NCI-H187 (cell line): ENCODE measurements around the gene KIF17.
"Not testable (repeated sequence)": the region's sequence is repeated elsewhere in the genome, so short reads cannot be mapped to it uniquely, and the experiment has no call there.

Experiments used
- DNase-seq, 2 experiments: peaks; one replicate each; lab custom pipeline; 2025; lab: John Stamatoyannopoulos, UW

Gene KIF17

DNA sequence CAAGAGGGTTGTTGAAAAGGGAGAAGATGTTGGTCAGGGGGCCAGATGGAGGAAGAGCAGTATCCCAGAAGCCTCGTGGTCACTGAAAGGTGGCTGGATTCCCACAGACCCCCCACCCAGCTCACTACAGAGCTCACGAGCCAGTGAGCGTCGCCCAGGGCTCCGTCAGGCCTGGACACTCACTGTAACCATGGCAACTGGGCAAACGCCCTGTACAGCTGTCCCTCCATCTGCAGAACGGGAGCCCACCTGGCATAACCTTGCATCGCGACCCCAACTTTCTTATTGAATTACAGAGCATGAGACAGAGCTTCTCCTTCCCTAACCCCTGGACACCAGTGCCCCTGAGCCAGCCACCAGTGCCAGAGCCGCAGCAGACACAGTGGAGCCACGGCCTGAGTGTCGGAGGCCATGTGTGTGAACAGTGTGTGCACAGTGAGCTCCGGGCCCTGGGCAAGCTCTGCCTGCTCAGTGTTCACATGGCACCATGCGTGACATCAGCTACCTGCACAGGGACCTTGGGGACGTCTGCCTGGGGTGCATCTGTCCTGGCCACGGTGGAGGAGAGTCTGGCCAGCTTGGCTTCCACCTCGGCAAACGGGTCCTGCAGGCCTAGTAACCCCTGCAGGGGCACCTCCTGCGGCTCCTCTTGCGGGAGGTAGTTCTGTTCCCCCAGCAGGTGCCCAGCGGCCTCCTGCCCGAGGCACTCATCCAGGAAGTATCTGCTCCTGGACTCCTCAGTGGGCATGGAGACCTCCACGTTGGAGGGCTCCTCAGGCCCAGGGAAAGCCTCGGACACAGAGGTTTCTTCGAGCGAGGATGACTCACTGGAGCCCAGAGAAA is 30.7 kb downstream of the KIF17 start:
- DNase-seq, result no peak

DNA sequence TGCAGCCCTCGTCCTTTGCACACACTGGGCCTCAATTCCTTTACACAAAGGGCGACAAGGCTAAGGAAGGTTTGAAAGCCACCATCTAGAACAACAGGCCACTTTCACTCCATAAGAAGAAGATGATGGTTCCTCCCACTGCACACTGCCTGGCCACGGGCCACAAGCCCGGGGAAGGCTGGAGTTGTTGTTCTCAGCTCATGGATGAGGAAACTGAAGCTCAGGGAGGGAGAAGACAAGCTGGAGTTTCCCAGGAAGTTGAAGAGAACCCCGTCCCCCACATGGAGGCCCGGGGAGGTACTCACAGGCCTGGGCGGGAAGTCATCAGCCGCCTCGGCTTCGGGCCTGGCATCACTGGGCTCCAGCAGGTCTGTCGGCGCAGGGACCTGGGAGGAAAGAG is 32.1 kb downstream of the KIF17 start:
- DNase-seq, result no peak

DNA sequence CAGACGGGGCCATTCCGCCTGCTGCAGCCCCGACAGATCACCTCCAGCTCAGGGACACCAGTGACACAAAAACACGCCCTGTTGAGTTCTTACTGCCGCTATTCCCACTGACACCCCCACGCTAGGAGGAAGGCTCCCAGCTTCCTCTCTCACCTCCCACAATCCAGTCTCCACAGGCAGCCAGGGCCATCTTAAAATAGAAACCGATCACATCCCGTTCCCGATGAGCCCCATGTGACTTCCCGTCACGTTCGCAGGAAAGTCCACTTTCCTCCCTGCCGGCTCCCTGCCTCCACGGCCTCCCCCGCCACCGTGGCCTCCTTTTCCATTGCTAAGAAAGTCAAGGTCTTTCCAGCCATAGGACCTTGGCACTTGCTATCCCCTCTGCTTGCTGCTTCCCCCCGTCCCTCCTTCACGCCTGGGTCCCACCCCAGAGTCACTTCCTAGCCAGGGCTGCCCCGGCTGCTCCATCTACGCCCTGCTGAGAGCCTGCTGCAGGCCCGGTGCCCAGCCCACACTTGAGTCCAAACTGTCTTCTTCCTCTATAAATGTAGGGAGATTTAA is 32.6 kb downstream of the KIF17 start:
- no peak for DNase-seq

DNA sequence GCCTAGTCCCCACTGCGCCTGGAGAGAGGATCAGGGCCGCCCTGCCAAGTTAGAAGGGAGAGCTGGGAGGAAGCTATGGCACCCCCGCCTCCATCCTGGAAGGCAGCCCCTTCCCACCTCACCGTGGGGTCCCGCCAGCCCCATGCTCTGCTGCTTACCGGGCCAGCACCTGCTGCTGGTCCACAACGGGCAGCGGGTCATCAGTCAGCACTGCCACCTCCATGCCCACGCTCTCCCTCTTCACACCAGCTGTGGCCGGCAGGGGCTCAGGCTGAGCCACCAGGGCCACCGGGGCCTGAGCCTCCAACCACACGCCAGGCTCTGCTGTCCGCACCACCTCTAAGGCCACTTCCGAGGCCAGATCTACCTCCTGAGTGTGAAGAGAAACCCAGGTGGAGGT is 33.2 kb downstream of the KIF17 start:
- DNase-seq, result no peak

DNA sequence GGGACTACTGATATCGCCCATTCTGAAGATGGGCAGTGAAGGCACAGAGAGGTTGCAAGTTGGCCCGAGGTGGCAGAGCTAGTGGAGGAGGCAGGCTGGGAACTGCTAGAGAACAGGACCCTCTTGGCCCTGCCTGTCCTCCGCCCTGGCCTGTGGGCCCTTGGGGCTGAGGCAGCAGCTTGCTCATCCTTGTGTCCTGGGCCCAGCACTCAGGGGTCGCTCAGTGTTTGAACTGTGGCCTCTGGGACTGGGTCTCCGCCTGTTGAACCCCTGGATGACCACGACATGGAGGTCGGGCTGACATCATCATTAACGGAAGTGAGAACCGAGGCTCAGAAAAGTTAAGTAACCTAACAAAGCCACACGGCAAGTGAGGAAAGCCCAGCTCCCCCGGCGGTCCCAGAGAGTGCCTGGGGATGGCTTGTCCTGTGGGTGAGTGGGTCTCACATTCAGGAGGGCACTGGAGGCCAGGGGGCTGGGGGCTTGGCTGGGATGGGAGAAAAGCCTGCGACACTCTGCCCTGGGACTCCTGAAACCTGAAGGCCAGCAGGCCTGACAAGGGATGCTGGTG is 33.7 kb downstream of the KIF17 start:
- no peak for DNase-seq

DNA sequence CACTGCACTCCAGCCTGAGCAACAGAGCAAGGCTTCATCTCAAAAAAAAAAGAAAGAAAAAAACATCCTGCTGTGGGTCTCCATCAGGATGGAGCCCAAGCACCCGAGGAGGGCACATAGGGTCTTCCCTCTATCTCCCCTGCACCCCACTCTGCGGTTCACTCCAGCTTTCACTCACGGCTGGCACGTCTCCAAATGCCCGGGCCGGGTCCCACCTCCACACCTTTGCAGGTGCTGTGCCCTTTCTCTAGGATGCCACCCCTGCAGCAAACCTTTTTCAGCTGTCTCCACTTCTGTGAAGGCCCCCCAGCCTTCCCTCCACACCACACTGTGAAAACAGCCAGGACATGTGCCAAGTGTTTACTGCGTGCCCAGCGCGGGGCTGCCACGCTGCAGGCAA is 34.2 kb downstream of the KIF17 start:
- no peak for DNase-seq

DNA sequence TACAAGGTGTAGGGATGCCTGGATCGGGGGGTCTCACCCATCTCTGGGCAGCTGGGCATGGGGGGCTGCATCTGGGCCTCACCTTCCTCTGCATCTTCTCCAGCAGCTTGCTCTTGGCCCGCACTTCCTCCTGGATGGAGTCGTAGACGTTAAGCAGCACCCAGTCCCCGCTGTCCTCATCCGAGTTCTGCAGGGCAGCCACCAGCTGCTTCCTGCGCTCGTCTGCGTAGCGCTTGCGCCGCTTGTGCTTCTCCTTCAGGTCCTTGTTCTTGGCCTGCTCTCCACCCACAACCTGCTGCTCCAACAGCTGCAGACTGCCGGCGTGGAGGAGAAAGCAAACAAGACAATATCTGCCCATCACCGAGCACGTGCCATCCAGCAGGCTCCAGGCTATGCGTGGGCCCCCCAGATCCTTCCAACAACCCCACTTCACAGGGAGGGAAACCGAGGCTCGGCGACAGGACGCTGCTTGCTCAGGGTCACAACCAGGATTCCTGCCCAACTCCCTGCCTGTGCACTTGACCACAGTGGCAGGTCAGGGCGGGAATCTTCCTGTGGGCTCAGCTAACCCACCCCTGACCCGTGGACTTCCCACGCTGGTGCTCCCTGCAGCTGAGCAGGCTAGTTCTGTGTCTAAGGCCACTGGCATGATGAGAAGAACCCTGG is 35.1 kb downstream of the KIF17 start:
- no peak for DNase-seq

DNA sequence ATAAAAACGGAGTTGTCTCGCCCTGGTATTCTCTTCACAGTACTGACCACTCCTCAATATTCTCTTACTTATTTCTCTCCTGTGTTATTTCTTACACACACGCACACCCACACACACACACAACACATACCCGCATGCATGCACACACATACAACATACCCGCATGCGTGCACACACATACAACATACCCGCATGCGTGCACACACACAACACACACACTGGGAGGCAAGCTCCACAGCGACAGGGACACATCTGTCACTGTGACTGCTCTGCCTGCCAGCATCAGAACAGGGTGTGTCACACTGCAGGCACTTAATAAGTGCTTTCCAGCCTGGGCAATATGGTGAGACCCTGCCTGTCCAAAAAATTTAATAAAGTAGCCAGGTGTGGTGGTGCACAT is 35.8 kb downstream of the KIF17 start:
- DNase-seq, result no peak

DNA sequence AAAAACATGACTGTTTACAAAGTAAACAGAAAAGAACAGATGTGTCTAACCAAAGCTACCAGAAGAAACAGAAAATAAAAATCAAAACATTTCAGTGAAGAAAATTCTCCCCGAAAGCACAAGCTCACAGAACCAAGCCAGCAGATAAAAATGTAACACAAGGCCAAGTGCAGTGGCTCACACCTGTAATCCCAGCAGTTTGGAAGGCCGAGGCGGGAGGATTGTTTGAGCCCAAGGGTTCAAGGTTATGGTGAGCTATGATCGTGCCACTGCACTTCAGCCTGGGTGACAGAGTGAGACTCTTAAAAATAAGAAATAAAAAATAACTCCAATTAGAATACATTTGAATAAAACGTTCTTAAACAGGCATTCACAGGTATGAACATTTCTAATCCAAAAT is 37.5 kb downstream of the KIF17 start:
- no peak for DNase-seq

DNA sequence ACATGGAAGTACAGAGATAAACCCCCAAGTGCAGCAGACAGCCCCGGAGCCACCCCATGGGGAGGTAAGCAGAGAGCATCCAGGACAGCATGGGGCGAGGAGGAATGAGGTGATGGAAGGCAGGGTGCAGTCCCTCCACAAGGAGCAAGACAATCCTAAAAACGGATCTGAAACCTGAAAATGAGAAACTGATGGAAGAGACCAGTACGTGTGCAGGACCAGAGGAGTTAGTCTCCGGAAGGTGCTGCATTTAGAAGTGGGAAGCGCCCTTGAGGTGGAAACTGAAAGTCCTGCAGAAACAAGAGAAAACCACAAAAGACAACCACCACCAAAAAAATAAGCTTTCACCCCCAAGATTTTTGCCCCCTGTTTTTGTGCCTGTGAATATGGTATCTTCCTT is 39.2 kb downstream of the KIF17 start:
- DNase-seq, result no peak

DNA sequence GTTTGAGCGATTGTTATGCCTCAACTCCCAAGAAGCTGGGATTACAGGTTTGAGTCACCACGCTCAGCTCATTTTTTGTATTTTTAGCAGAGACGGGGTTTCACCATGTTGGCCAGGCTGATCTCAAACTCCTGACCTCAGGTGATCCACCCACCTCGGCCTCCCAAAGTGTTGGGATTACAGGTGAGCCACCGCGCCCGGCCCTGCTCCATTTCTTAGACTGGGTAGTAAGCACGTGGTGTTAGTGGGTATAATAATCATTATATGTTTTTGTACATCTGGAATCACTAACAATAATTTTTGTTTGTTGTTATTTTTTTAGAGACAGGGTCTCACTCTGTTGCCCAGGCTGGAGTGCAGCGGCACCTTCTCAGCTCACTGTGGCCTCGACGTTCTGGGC is 44.2 kb downstream of the KIF17 start:
- DNase-seq, result not testable (repeated sequence)

DNA sequence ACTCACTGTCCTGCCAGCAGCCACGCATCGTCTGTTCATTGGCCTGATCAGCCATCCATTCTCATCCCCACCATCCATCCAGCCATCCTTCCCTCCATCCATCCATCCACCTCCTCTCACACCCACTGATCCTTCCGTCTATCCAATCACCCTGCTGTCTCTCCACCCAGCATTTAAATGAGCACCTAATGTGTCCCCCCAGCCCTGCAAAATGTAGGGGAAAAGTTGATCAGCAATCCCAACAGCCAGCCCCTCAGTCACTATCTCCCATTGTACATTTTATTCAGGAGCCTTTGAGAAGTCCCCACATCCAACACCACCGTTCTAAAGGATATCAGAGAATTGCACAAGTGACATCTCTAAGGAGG is 45.6 kb downstream of the KIF17 start:
- no peak for DNase-seq

DNA sequence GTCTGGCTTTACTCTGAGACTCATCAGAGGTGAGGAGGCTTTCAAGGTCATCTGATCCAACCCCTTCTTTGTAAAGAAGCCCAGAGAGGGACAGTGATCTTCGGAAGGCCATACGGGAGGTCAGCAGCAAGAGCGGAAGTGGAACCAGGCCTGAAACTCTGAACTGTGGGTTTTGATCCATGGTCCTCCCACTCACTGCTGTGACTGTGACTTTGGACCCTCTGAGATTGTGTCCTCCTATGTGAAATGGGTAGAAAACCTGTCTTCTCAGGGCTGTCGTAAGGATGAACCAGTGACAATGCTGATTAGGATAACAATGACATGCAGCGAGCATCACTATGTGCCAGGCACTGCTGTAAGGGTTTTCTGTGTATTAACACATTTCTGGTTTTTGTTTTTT is 46.9 kb downstream of the KIF17 start:
- no peak for DNase-seq

DNA sequence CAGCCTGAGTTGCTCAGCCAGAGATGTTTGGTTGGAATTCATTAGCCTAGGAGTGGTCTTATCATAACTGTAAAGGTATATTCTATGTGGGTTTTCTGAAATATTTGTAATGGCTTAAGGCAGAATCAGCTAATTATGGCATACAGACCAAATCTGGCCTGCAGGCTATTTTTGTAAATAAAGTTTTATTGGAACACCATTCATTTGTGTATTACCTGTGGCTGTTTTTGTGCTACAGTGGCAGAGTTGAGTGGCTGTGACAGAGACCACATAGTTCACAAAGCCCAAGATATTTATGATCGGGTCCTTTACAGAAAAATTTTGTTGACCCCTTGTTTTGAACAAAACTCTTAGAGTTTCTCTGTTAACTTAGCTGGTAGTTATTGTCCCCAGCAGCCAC is 49.2 kb downstream of the KIF17 start:
- no peak for DNase-seq

DNA sequence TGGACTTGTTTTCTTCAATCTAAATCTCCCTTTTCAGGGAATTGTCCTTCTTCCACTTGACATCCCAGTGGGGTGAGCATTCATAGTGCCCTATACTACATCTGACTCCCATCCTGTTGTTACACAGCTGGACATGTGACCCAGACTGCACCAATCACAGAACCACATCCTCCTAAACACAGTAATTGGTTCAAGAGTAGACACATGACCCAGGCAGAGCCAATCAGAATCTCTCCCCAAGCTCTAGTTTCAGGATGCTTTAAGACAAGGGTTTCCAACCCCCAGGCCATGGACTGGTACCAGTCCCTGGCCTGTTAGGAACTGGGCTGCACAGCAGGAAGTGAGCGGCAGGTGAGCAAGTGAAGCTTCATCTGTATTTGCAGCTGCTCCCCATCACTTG is 51.0 kb downstream of the KIF17 start:
- no peak for DNase-seq

DNA sequence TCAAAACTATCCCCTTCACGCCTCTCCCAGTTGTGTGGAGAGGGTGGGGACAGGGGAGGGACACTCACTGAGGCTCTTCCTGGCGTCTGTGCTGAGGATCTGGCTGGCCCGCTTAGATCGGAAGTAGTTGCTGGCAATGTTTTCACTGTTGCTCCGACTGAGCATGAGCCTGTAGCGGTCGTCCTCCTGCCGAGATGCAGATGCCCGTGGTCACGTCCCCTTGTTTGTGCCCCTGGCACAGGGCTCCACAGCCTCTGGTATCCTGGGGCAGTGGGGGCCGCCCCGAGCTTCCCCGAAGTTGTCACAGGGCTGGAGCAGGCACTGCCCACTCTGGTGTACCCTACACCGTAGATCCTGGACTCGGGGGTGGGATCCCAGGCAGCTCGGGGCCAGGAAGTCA is 51.7 kb downstream of the KIF17 start:
- DNase-seq, result no peak

DNA sequence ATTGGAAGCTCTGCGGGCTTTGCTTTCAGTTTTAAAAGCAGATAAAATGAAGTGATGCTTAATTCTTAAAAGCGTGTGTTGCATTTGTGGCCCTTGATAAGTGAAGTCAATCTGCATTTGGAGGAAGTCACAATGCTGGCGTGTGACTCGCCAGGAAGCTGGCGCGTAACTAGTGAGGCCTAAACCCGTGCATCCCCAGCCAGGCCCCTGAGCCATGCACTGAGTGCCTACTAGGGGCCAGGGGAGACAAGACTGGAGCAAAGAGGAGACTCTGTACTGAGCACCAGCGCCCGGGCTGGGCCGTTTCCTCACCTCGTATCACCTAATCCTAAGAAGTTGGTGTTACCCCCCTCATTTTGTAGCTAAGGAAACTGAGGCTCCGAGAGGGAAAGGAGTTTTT is 52.1 kb downstream of the KIF17 start:
- no peak for DNase-seq

DNA sequence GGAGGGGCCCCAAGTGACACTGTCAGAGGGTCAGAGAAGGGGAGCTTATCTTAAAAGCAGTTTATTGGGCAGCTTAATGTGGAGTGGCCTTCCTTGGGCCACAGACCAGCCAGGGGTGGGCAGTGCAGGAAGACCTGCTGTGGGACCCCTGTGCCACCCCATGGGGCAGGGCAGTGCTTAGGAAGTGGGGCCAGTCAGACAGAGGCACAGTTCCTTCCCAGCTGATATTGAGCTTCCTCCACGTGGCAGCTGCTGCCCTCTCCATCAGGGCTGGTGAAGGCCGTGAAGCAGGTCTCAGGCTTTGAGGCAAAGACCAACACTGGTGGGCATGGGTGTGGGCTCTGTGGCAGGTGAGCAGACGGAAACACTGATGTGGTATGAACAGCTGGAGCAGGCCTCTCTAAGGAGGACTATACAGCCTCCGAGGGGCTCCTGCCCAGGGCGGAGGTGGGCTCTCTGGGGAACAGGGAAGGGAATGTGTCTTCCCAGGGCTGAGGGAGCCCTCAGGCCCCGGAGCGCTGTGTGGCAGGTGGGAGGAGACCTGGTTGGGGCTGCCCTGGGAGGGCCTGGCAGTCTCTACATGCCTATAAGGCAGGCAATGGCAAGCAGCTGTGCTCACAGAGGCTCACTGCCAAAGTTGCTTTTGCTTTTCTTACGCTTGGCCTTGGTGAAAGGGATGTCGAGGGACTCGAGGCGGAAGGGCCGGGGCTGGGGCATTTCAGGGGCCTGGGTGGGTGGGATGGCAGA is 53.7 kb downstream of the KIF17 start:
- no peak for DNase-seq

DNA sequence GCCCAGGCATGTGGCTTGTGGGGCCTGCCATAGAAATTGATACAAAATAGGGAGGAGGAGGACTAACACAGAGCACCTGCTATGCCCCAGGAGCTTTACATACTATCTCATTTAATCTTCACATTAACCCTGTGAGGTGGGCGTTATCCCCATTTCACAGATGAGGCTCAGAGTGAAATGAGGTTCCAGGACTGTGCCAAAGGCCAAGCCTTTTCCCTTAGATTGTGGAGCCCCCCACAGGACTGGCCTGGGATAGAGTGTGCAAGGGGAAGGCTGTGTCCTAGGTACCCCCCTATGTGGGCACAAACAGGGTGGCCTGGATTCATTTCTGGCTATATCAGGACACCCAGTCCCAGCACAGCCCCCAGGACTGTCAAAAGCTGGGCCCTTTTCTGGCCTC is 54.4 kb downstream of the KIF17 start:
- no peak for DNase-seq

DNA sequence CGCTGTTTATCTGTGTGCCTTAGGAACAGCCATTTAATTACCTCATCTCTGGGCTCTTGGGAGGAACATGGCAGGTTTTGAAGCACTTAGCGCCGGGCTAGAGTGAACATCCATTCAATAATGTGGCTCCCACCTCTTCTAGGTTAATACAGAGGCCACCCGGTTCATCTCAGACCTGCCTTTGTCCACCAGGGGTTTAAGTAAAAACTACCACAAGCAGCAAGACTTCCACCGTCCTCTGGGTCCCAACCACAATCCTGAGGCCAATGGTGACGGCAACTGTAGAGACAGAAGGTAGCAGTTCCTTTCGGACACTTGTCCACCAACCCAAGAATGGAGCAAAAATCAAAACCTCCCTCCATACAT is 55.7 kb downstream of the KIF17 start:
- no peak for DNase-seq

DNA sequence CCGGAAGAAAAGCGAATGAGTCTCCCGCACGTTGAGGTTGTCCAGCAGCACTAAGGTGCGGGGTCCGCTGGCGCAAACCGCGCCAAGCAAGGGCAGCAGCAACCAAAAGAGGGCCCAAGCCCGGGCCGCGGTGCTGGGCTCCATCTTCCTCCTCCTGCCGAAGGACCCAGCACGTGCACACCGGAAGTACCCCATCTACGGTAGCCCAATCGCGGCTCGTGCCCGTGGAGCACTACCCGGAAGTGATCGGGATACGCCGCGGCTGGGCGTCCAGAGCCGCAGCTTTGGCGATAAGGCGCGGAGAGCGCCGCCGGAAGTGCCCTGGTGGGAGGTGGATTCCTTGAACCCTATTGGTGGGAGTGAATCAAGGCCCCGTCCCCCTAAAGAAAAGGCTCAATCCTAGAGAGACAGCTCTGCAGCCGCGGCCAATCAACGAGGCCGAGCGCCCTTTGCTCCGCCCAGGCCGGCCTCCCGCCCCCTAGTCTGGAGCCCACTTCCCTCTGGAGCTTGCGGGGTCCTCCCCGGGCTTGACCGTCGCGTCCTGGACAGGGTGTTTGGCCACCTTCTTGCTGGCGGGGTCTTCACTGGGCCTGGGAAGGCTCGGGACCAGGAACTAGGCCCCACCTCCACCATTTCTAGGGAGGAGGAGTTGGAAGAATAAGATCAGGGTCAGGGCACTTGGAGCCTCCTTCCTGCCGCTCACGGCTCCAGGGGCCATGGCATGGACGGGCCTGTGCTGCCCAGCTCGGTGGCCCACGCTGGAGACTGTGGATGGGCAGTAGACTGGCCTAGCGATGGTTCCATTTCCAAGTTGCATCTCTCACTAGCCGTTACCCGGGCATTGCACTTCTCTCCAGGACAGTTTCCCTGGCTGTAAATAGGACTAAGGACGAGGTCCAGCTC is 56.3 kb downstream of the KIF17 start, which contains the start of gene DDOST:
Gene DDOST, minus strand, starts transcription at position 163 of the 903 bp plus-strand sequence. Its CDS starts 19 bp downstream, at position 144.
- peak; percentile 93 to 95 for DNase-seq
